Mesenchymal stem cell (in vitro differentiated cells and primary cell): Measurements from ENCODE around the gene TGFB3.

Experiments
- DNase-seq: peaks from one replicate; pipeline ENCODE4 v3.0.0-alpha.2; 2013
- H2AFZ ChIP-seq: one replicate; pipeline ENCODE4 v1.6.1; 2013; ENCODE audit warnings: low read depth, mild to moderate bottlenecking, control low read depth, inconsistent platforms, low read length, moderate library complexity
- H2AK5ac ChIP-seq: 2 replicates; pipeline ENCODE4 v1.6.1; 2013; ENCODE audit warnings: low read length, moderate library complexity, mild to moderate bottlenecking, inconsistent platforms; ENCODE audit not compliant: severe bottlenecking
- H2BK120ac ChIP-seq: one replicate; pipeline ENCODE4 v1.6.1; 2013; ENCODE audit warnings: low read depth, mild to moderate bottlenecking, inconsistent platforms, low read length, moderate library complexity
- H2BK12ac ChIP-seq, 2 experiments: one replicate each; pipeline ENCODE4 v1.6.1; 2013; ENCODE audit warnings: inconsistent platforms in 2 of 2, low read length in 2 of 2, mild to moderate bottlenecking in 2 of 2, moderate library complexity in 2 of 2, control low read depth in 1 of 2
- H2BK15ac ChIP-seq: one replicate; pipeline ENCODE4 v1.6.1; 2013; ENCODE audit warnings: mild to moderate bottlenecking, low read depth, inconsistent platforms; ENCODE audit not compliant: poor library complexity, severe bottlenecking
- H2BK5ac ChIP-seq: 2 replicates; pipeline ENCODE4 v1.6.1; 2013; ENCODE audit warnings: low read depth, mild to moderate bottlenecking, low read length, control low read depth, inconsistent platforms; ENCODE audit not compliant: poor library complexity, severe bottlenecking
- H3K14ac ChIP-seq, 2 experiments: one replicate each; pipeline ENCODE4 v1.6.1; 2013; ENCODE audit warnings: inconsistent platforms in 2 of 2, low read length in 2 of 2, control low read depth in 1 of 2, mild to moderate bottlenecking in 1 of 2, moderate library complexity in 1 of 2
- H3K18ac ChIP-seq, 2 experiments: one replicate each; pipeline ENCODE4 v1.6.1; 2013; ENCODE audit warnings: inconsistent platforms in 2 of 2, low read length in 2 of 2, control low read depth in 1 of 2, low read depth in 1 of 2, mild to moderate bottlenecking in 1 of 2
- H3K23ac ChIP-seq, 2 experiments: one replicate each; pipeline ENCODE4 v1.6.1; 2013; ENCODE audit warnings: inconsistent platforms in 2 of 2, low read length in 2 of 2, mild to moderate bottlenecking in 2 of 2, moderate library complexity in 2 of 2, control low read depth in 1 of 2
- H3K27ac ChIP-seq: 2 replicates; pipeline ENCODE4 v1.5.1; 2013; ENCODE audit warnings: mild to moderate bottlenecking, moderate library complexity, low read length, control low read depth, inconsistent platforms; ENCODE audit not compliant: poor library complexity, severe bottlenecking
- H3K27me3 ChIP-seq, 2 experiments: 2 replicates each; pipeline versions ENCODE4 v1.6.1 to v1.7.0; 2013; ENCODE audit warnings: low read length in 2 of 2, mild to moderate bottlenecking in 2 of 2, moderate library complexity in 2 of 2, control low read depth in 1 of 2, inconsistent platforms in 1 of 2; ENCODE audit not compliant: control insufficient read depth in 1 of 2, insufficient read depth in 1 of 2
- H3K36me3 ChIP-seq, 2 experiments: 2 replicates each; pipeline versions ENCODE4 v1.6.1 to v1.7.0; 2013; ENCODE audit warnings: low read length in 2 of 2, control low read depth in 1 of 2, inconsistent platforms in 1 of 2, low read depth in 1 of 2, mild to moderate bottlenecking in 1 of 2; ENCODE audit not compliant: insufficient read depth in 2 of 2, control insufficient read depth in 1 of 2
- H3K4ac ChIP-seq, 2 experiments: one replicate each; pipeline ENCODE4 v1.6.1; 2013; ENCODE audit warnings: inconsistent platforms in 2 of 2, low read length in 2 of 2, mild to moderate bottlenecking in 2 of 2, moderate library complexity in 2 of 2, control low read depth in 1 of 2, low read depth in 1 of 2
- H3K4me1 ChIP-seq: 2 replicates; pipeline ENCODE4 v1.6.1; 2013; ENCODE audit warnings: low read depth, low read length, control low read depth; ENCODE audit not compliant: control insufficient read depth, insufficient read depth
- H3K4me2 ChIP-seq: 2 replicates; pipeline ENCODE4 v1.6.1; 2013; ENCODE audit warnings: low read length, mild to moderate bottlenecking, inconsistent platforms; ENCODE audit not compliant: poor library complexity, severe bottlenecking
- H3K4me3 ChIP-seq, 2 experiments: 2 replicates each; pipeline versions ENCODE4 v1.5.1 to v1.7.0; 2013; ENCODE audit warnings: low read length in 2 of 2, mild to moderate bottlenecking in 2 of 2, control low read depth in 1 of 2, low read depth in 1 of 2; ENCODE audit not compliant: insufficient read depth in 1 of 2
- H3K79me1 ChIP-seq: replicated peaks from 2 replicates; pipeline ENCODE4 v1.6.1; 2013; ENCODE audit warnings: mild to moderate bottlenecking, control low read depth, low read length, inconsistent platforms; ENCODE audit not compliant: poor library complexity, severe bottlenecking
- H3K9ac ChIP-seq: 2 replicates; pipeline ENCODE4 v1.7.0; 2013; ENCODE audit warnings: mild to moderate bottlenecking, low read length, moderate library complexity
- H3K9me3 ChIP-seq: 2 replicates; pipeline ENCODE4 v1.7.0; 2013; ENCODE audit warnings: mild to moderate bottlenecking, low read length; ENCODE audit not compliant: control insufficient read depth
- H4K8ac ChIP-seq: one replicate; pipeline ENCODE4 v1.6.1; 2013; ENCODE audit warnings: inconsistent platforms, mild to moderate bottlenecking, low read length, moderate library complexity
- H4K91ac ChIP-seq: one replicate; pipeline ENCODE4 v1.6.1; 2013; ENCODE audit warnings: mild to moderate bottlenecking, low read length, inconsistent platforms
- WGBS: methylation state at CpG from one replicate; pipeline ENCODE4 v1.1.7; 2013; ENCODE audit warnings: mixed read lengths; 5-methylcytosine and 5-hydroxymethylcytosine counted together

Gene TGFB3

GRCh38 chr14:75946785-75947184 is 35.0 kb downstream of the TGFB3 start:
- H3K23ac ChIP-seq = no peak overlapping the region
- no peak overlapping the region for H2AK5ac ChIP-seq
- H2BK15ac ChIP-seq = no peak overlapping the region
- H3K4me1 ChIP-seq = peaks cover 1% of the 10 kb centered on the region
- no peak overlapping the region for H3K4ac ChIP-seq
- H3K4me2 ChIP-seq = no peak overlapping the region
- no peak overlapping the region for H3K9ac ChIP-seq
- no peak overlapping the region for H4K91ac ChIP-seq
- H2BK120ac ChIP-seq = no peak overlapping the region
- H3K36me3 ChIP-seq = peaks cover 4 to 9% of the 10 kb centered on the region in 2 experiments
- H3K4me3 ChIP-seq = no peak overlapping the region
- H4K8ac ChIP-seq = peak overlapping the region; percentile 60
- WGBS = 78% methylated on average over 5 of the region's 5 CpGs
- no peaks in the 10 kb centered on the region for H3K27me3 ChIP-seq
- H3K18ac ChIP-seq = no peak overlapping the region
- no peak overlapping the region for H2BK5ac ChIP-seq
- no peak overlapping the region for H3K14ac ChIP-seq
- H3K9me3 ChIP-seq = no peaks in the 10 kb centered on the region
- H3K79me1 ChIP-seq = peaks cover 4% of the 10 kb centered on the region
- H2AFZ ChIP-seq = no peak overlapping the region
- DNase-seq = no peak
- no peak overlapping the region for H2BK12ac ChIP-seq
- no peak overlapping the region for H3K27ac ChIP-seq

DNA sequence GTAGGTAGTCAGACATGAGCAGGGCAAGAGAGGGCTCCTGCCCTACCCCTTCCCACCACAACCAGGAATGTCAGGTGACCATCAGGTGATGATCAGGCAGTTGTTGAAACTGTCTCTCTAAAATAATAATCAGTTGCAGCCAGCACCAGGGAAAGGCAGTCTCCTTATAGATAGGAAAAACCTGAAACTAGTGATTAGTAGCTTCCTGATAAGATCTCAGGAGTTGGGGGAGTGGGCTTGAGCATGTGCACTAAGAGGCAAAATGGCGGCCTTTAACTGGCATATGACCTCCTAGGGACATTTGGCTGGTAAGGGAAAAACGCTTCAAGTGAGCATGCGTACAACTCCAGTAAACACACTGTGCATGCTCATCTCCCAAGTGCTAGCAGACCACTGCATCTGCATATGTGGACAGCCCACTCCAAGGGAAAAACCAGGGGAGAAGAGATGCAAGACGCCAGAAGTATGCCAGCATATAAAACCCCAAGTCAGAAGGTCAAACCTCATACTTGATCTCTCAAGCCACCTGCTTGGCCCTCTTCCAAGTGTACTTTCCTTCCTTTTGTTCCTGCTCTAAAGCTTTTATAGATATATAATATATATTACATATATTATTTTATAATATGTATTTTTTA is 37.1 kb downstream of the TGFB3 start:
- Histone ChIP-seq H3K27ac (no peak overlapping the region), H2AK5ac (no peak overlapping the region), H3K9me3 (no peaks in the 10 kb centered on the region), H4K8ac (no peak overlapping the region), H2BK12ac (no peak overlapping the region), H3K4me3 (no peak overlapping the region), H4K91ac (no peak overlapping the region), H3K36me3 (peaks cover 4 to 9% of the 10 kb centered on the region in 2 experiments), H2BK5ac (no peak overlapping the region), H2AFZ (no peak overlapping the region), H3K79me1 (peaks cover 6% of the 10 kb centered on the region), H3K23ac (no peak overlapping the region), H3K4me2 (no peak overlapping the region), H2BK120ac (no peak overlapping the region), H3K4me1 (no peaks in the 10 kb centered on the region), H3K4ac (no peak overlapping the region), H3K9ac (no peak overlapping the region), H3K14ac (no peak overlapping the region), H3K18ac (no peak overlapping the region), H2BK15ac (no peak overlapping the region), H3K27me3 (no peaks in the 10 kb centered on the region)
- WGBS = 100% methylated on average over 3 of the region's 4 CpGs
- no peak for DNase-seq

- no peak overlapping the region for H2BK12ac ChIP-seq
- H3K14ac ChIP-seq = no peak overlapping the region
- no peak overlapping the region for H4K8ac ChIP-seq
- H3K4ac ChIP-seq = no peak overlapping the region
- H3K36me3 ChIP-seq = peaks cover 4 to 9% of the 10 kb centered on the region in 2 experiments
- no peak overlapping the region for H2BK120ac ChIP-seq
- no peaks in the 10 kb centered on the region for H3K27me3 ChIP-seq
- no peak overlapping the region for H3K4me3 ChIP-seq
- no peak overlapping the region for H3K9ac ChIP-seq
- peaks cover 1% of the 10 kb centered on the region for H3K4me1 ChIP-seq
- no peak overlapping the region for H2AFZ ChIP-seq
- no peak overlapping the region for H3K27ac ChIP-seq
- WGBS = 95% methylated on average over 4 of the region's 4 CpGs
- no peak overlapping the region for H2AK5ac ChIP-seq
- H2BK5ac ChIP-seq = peak overlapping the region; percentile 62
- H3K4me2 ChIP-seq = no peak overlapping the region
- no peak overlapping the region for H3K18ac ChIP-seq
- no peak overlapping the region for H4K91ac ChIP-seq
- no peak for DNase-seq
- H3K23ac ChIP-seq = no peak overlapping the region
- no peak overlapping the region for H2BK15ac ChIP-seq
- no peaks in the 10 kb centered on the region for H3K9me3 ChIP-seq
- H3K79me1 ChIP-seq = peaks cover 5% of the 10 kb centered on the region
Observed at GRCh38 chr14:75941030-75941429, 40.8 kb downstream of the TGFB3 start.

GRCh38 chr14:75939200-75939599 is 42.6 kb downstream of the TGFB3 start:
- Histone ChIP-seq H3K27me3 (no peaks in the 10 kb centered on the region), H3K9ac (no peak overlapping the region), H4K91ac (no peak overlapping the region), H3K4me3 (no peak overlapping the region), H2AFZ (no peak overlapping the region), H3K9me3 (no peaks in the 10 kb centered on the region), H2BK12ac (no peak overlapping the region), H3K79me1 (peaks cover 5% of the 10 kb centered on the region), H3K18ac (no peak overlapping the region), H2BK15ac (no peak overlapping the region), H4K8ac (no peak overlapping the region), H2BK5ac (no peak overlapping the region), H3K4me2 (no peak overlapping the region), H3K27ac (no peak overlapping the region), H2BK120ac (no peak overlapping the region), H3K36me3 (peaks cover 2 to 4% of the 10 kb centered on the region in 2 experiments), H2AK5ac (no peak overlapping the region), H3K23ac (no peak overlapping the region), H3K4ac (no peak overlapping the region), H3K4me1 (peaks cover 1% of the 10 kb centered on the region), H3K14ac (no peak overlapping the region)
- 100% methylated on average over 1 of the region's 1 CpG for WGBS
- no peak for DNase-seq
